ENCODE measurements around the gene PTPN12.

DNA sequence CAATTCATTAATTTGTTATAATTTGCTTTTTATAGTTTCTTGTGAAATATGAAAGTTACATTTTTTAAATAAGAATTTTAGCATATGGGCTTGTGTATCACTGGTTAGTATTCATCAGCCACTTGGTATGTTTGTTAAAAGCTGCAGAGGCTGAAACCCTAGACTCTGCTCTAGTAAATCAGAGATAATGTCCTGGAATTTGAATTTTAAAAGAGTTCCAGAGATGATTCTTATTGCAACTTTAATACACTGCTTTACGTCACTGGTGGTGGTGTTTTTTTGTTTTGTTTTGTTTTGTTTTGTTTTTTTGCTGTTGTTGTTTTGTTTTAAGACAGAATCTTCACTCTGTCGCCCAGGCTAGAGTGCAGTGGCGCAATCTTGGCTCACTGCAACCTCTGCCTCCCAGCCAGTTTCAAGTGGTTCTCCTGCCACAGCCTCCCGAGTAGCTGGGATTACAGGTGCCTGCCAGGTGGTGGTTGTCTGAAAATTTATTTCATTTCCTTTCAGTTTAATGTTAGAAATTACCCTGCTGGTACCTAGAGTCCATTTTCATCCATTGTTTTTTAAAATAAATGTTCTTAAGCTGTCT lies 43.8 kb downstream of the PTPN12 start:
- TF ChIP-seq POLR2AphosphoS5 (IDR thresholded peaks at IDR 0.05; ENCODE audit: low read depth, low read length), result no peak
- no peak for TF ChIP-seq POLR2A (IDR thresholded peaks at IDR 0.05; ENCODE audit: low read depth, low read length)
